PFSK-1 (cell line): ENCODE measurements around the gene FGFBP1.

Experiments used
- FOXP2 ChIP-seq: optimal IDR thresholded peaks from 2 replicates; pipeline ENCODE3; 2011; ENCODE audit warnings: borderline replicate concordance, control low read depth, inconsistent platforms; ENCODE audit not compliant: insufficient read depth; ENCODE audit errors: extremely low read length, extremely low read depth
- POLR2AphosphoS5 ChIP-seq: IDR thresholded peaks from 2 replicates; pipeline ENCODE4 v1.6.1; 2012; ENCODE audit warnings: low read depth, mild to moderate bottlenecking, control low read depth, low read length, moderate library complexity
- SIN3A ChIP-seq: IDR thresholded peaks from 2 replicates; pipeline ENCODE4 v1.6.1; 2012; ENCODE audit warnings: mild to moderate bottlenecking, low read length, moderate library complexity, borderline replicate concordance; ENCODE audit not compliant: insufficient read depth
- TAF1 ChIP-seq: IDR thresholded peaks from 2 replicates; pipeline ENCODE4 v1.6.1; 2012; ENCODE audit warnings: low read length, control low read depth, borderline replicate concordance; ENCODE audit not compliant: insufficient read depth
- TF ChIP-seq, protein P1 (sequence below), 2 experiments: IDR thresholded peaks; 2 replicates each; pipeline versions ENCODE4 v1.6.1 to v1.8.0; 2011 to 2012; ENCODE audit warnings: low read depth in 2 of 2, low read length in 2 of 2, control low read depth in 1 of 2, inconsistent platforms in 1 of 2, mild to moderate bottlenecking in 1 of 2, moderate library complexity in 1 of 2; ENCODE audit not compliant: insufficient read depth in 1 of 2

Gene FGFBP1

DNA sequence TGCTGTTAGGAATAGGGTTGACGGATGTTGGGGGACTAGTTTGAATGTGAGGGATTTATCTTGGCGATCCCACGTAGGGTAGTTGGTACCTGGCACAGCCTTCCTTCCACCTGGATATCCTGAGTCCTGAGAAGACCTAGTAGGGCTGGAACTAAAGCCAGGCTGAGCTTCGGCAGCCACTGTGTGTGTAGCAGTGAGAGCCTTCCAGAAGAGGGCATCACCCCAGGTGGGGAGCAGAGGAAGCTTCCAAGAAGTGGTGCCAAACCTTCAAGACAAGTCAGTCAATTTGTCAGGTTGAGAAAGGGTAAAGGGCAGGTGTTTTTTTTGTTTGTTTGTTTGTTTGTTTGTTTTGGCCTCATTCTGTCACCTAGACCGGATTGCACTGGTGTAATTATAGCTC, 25.6 kb upstream of the FGFBP1 start:
- TF ChIP-seq TAF1: no peak
- no peak for TF ChIP-seq FOXP2
- no peak for TF ChIP-seq POLR2AphosphoS5
- TF ChIP-seq, protein P1, sequence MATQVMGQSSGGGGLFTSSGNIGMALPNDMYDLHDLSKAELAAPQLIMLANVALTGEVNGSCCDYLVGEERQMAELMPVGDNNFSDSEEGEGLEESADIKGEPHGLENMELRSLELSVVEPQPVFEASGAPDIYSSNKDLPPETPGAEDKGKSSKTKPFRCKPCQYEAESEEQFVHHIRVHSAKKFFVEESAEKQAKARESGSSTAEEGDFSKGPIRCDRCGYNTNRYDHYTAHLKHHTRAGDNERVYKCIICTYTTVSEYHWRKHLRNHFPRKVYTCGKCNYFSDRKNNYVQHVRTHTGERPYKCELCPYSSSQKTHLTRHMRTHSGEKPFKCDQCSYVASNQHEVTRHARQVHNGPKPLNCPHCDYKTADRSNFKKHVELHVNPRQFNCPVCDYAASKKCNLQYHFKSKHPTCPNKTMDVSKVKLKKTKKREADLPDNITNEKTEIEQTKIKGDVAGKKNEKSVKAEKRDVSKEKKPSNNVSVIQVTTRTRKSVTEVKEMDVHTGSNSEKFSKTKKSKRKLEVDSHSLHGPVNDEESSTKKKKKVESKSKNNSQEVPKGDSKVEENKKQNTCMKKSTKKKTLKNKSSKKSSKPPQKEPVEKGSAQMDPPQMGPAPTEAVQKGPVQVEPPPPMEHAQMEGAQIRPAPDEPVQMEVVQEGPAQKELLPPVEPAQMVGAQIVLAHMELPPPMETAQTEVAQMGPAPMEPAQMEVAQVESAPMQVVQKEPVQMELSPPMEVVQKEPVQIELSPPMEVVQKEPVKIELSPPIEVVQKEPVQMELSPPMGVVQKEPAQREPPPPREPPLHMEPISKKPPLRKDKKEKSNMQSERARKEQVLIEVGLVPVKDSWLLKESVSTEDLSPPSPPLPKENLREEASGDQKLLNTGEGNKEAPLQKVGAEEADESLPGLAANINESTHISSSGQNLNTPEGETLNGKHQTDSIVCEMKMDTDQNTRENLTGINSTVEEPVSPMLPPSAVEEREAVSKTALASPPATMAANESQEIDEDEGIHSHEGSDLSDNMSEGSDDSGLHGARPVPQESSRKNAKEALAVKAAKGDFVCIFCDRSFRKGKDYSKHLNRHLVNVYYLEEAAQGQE (IDR thresholded peaks at IDR 0.05; ENCODE audit: insufficient read depth in 1 of 2, low read depth in 2 of 2, low read length in 2 of 2): no peak
- no peak for TF ChIP-seq SIN3A

DNA sequence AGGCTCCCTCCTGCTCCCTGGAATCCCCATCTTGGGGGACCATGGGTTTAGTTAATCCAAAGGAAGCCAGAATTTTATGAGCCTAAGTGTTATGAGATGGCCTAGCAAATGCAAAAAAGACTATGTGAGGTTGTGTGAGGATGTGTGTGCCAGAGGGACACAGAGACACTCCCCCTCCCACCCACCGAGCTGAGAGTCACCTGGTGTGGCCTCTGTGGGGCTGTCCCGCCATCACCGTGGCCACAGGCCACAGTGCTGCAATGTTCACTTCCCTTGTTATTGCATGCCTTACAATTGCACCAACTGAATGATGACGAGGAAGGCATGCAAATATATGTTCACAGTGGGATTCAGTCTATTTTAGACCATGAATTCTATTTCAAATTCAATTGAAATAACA, 25.0 kb upstream of the FGFBP1 start:
- TF ChIP-seq TAF1 (no peak), FOXP2 (no peak), POLR2AphosphoS5 (no peak), SIN3A (no peak)
- TF ChIP-seq, protein P1 (IDR thresholded peaks at IDR 0.05; ENCODE audit: insufficient read depth in 1 of 2, low read depth in 2 of 2, low read length in 2 of 2): no peak

DNA sequence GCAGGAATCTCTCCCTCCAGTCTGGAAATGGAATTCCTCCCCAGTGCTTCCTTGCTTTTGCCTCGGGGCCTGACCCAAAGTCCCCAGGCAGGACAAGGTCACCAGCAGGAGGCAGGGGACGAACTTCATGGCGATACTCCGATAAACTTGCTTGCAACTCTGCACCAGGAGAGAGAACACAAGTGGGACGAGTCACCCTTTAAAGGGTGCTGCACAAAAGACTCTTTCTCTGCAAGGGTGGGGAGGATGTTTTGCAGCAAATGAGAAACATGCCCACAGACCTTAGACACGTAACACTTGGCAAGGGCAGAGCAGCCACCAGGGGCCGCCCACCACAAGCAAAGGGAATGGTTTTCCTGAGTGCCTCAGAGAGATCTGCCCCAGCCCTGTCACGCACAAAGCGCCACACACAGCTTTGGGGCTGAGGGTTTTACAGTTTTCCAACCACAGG, 24.5 kb upstream of the FGFBP1 start, which contains the start of gene FGFBP2:
TSS of gene FGFBP2 (minus strand) at position 175 of the 451 bp plus-strand sequence. CDS start at position 129, 46 bp downstream.
- TF ChIP-seq SIN3A (no peak), POLR2AphosphoS5 (no peak), TAF1 (no peak)

DNA sequence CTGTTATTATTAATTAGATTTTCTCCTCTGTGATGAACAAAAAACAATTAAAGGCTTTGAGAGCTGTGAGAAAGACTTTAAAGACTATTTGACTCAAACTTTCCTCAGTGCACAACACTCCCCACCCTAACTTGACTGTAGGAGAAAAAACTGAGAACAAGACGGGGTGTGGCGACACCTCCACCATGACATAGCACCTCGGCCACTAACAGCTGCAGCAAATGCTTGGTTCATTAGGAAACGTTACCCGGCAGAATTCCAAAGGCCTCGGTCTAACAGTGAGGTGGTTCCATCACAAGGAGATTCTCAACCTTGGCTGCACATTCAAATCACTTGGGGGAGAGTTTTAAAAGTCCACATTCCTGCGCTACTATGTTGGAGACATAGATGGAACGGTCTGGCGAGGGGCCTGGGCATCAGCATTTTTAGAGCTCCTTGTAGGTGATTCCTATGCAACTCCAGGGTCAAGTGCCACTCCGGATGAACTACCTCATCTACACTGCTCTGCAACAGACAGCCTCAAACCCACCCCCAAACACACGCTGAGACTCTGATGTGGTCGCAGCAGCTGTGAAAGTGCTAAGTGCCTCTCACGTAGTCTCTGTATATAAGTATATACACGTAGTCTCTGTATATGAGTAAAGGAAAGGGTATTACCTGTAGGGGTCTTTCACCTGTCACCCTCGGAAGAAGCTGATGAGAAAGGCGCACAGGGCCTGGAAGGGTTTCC, 23.4 kb upstream of the FGFBP1 start:
- TF ChIP-seq, protein P1 (IDR thresholded peaks at IDR 0.05; ENCODE audit: insufficient read depth in 1 of 2, low read depth in 2 of 2, low read length in 2 of 2): no peak
- TF ChIP-seq SIN3A: no peak
- TF ChIP-seq TAF1: no peak
- no peak for TF ChIP-seq FOXP2
- no peak for TF ChIP-seq POLR2AphosphoS5

DNA sequence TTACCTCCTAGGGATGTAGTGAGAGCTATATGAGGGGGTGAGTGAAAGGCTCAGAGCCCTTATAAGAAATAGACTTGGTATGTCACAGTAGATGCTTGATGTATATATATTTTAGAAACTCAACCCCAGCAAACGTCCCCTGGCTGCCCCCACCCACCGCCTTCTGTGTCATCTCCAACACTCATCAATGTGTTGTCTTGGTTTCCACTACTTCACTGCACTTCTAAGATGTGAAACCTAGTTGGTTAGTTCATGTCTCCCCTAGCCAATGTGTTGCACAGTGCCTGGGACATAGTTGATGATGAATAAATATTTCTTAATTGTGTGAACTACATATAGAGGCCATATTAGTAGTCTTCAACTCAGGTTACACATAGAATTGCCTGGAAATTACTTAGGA, 20.0 kb upstream of the FGFBP1 start:
- no peak for TF ChIP-seq SIN3A
- TF ChIP-seq, protein P1 (IDR thresholded peaks at IDR 0.05; ENCODE audit: insufficient read depth in 1 of 2, low read depth in 2 of 2, low read length in 2 of 2): no peak
- TF ChIP-seq TAF1: no peak
- no peak for TF ChIP-seq FOXP2
- TF ChIP-seq POLR2AphosphoS5: no peak
